NCI-H446 treated with DMSO at 0.1 percent for 48 hours (cell line): Measurements from ENCODE around the gene MYB.

Experiments
- DNase-seq: peaks from one replicate; lab custom pipeline; 2025; lab: John Stamatoyannopoulos, UW

Gene MYB

DNA sequence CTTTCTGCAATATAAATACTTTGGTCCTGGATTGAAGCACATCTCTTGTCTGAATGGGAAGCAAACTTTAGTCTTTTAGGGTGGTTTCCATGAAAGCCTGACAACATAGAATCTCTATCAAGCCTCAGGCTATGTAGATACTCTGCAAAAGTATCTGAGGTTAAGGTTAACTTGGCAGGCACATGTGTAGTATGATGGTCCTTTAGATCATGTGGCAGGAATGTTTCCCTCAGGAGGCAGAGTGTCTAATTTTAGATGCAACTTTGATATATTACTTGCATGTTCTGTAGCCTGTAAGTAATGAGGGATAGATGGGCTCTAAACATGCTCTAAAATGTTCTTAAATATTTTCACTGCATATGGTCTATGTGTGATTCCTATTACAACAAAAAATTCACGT lies 8.2 kb downstream of the MYB start:
- DNase-seq = no peak

DNA sequence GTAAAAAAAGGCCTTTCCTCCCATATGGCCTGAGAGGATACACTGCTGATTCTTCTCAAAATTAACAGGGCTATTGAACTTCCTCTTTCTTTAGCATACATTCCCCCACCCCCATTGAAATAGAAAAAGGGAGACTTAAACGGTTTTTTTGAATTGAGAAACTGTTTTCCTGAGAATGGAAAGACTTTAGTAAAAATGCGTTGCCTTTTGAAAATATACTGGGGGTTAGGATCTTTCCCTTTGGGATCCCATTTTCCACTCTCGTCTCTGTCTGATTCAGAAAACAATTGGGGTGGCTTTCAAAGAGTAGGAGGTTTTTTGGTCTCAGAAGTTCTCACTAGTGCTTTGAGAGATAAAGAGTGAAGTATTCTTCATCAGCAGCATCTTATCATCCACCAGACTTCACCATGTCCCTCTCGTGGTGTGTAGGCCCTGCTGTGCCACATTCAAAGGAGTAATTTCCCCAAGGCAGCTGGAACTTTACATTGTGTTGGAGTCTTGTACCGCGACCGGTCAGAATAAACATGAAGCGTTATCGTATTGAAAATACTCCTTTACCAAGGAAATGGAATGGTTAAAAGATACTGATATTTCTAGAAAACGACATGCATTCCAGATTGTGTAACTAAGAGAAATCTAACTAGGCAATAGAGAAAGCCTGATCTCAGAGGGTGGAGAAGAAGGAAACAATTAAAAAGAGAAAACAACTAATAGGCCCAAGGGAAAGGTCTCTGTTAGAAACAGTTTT lies 10.6 kb downstream of the MYB start:
- no peak for DNase-seq

DNA sequence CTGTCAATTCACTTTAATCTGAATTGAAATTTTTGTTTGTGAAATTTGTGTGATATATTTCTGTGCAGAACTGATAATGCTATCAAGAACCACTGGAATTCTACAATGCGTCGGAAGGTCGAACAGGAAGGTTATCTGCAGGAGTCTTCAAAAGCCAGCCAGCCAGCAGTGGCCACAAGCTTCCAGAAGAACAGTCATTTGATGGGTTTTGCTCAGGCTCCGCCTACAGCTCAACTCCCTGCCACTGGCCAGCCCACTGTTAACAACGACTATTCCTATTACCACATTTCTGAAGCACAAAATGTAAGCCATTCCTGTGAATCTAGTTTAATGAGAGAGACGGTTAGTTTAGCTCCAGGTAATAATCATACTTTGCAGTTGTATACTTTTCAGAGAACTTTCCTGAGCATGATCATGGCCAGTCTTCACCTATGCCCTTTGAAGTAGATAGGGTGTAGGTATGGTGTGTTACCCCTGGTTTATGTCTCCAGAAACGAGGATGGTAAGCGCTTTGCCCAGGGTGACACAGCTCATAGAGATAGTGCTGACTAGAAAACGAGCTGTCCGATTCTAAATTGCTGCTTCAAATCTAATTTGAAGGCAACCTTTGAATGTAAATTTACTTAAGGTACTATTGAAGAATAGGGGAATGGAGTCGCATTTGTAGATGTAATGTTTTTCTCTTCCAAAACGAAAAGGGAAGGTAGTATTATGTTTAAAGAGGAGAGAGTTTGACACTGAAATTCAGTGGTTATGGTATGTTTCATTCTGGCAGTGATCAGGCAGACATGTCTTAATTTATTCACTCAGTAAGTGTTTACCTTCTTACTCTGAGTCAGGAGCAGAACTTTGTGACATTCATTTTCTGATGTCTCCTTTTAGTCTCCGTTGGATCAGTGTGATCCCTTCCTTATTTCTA lies 11.4 kb downstream of the MYB start:
- DNase-seq = no peak

DNA sequence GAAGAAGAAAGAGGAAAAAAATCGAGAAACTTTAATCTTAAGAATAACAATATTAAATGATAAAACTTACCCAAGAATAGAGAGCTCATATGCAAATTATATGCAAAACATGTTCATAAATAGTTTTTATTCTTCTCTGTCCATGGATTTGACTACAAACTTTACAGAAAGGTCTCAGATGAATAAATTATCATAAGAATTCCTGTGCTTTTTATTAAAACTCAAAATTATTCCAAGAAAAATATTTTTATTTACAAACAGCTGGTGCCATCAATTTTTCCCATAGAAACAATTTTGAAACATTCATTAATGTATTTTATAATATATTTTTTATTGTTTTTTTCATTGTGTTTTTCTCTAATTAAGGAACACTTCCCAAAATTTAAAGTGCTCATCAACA lies 12.1 kb downstream of the MYB start:
- no peak for DNase-seq

DNA sequence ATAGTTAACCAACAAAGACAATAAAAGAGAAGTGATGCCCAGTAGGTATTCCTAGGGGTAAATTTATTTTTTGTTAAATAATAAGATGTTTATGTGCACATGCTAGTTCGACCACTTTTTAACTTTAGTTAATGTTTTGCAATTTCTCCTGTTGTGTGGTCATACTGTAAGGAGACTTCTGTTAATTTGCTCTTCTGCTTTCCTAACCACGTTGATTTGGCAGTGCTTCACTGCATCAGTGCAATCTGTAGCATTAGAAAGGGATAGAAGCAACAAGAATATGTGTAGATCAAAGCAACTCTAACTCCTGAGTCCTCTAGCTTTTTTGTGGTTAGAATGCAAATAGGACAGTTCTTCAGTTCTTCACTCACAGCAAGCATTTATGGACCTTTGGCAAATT lies 13.9 kb downstream of the MYB start:
- DNase-seq = no peak

DNA sequence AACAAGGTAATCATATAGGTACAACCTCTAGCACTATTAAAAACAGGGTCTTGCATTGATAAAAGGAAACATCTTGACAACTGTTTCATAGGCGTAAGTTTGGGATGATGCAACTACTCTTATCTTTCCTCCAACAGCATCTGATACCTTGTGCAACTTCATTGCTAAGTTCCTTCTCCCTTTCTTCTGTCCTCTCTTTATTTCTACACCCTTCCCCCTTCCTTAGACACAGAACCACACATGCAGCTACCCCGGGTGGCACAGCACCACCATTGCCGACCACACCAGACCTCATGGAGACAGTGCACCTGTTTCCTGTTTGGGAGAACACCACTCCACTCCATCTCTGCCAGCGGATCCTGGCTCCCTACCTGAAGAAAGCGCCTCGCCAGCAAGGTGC lies 14.4 kb downstream of the MYB start:
- DNase-seq = no peak

DNA sequence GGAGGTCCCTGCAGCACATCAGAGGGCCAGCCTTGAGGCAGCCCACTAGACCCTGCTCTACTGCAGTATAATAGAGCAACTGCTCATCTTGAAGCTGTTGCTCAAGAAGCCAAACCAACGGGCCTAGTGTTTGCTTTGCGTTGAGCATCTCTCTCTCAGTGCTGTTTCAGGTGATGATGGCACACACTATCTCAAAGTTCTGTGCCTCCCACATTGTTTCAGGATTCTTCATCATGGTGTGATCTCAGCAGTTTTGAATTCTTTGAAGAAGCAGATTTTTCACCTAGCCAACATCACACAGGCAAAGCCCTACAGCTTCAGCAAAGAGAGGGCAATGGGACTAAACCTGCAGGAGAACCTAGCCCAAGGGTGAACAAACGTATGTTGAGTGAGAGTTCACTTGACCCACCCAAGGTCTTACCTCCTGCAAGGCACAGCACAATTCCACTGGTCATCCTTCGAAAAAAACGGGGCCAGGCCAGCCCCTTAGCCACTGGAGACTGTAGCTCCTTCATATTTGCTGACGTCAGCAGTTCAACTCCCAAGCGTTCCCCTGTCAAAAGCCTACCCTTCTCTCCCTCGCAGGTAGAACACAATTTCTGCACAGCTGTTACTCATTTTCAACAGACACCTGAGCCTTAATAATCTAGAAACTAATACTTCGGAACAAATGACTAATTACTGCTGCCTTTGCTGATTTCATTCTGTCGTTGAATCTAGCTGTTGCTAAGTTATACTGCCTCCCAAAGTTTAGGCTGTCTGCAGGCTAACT lies 15.8 kb downstream of the MYB start:
- no peak for DNase-seq

DNA sequence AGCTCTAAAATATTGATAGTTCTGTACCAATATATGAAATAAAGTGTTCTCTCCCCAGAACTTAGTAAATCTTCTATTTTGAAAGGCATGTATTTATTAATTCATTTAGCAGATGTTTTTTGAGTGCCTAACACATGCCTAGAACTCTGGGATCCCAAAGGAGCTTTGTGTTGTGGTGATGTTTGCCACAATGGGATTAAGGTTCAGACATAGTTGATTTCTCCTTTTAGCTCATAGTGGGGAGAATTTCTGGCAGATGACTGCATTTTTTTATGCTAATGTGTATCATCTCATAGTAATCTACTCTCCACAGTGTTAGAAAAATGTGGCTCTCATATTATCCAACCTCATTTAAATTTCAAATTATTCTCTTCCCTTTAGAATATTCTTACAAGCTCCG lies 21.7 kb downstream of the MYB start:
- DNase-seq = no peak

DNA sequence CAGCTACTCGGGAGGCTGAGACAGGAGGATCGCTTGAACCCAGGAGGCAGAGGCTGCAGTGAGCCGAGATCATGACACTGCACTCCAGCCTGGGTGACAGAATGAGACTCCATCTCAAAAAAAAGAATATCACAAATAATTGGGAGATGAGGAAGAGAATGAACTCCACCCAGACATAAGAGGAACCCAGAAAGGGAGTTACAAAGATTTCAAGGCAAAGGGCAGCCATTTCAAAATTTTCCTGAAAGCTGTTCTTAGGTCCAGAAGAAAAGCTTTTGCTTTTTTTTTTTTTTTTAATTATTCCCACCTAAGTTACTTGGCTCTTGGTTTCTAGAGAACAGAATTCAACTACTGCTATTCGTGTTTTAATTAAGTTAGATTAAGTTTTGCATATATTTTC lies 23.8 kb downstream of the MYB start:
- no peak for DNase-seq

DNA sequence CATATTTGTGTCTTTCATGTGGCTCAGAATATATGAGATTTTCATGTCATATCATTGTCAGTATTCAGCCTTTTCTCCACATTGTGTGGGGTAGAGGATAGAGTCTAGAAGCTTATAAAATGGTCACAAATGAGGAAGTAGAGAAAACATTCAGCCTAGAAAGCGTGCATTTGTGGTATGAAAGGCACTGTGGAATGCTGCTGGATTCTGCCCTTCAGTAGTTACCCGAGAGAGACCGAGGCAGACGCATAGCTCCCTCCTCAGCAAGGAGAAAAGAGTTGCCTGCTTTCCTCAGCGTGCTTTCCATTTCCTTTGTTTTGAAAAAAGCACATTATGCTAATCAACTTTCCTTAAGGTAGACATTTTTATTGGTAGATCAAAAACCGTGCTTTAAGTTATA lies 28.7 kb downstream of the MYB start:
- no peak for DNase-seq

DNA sequence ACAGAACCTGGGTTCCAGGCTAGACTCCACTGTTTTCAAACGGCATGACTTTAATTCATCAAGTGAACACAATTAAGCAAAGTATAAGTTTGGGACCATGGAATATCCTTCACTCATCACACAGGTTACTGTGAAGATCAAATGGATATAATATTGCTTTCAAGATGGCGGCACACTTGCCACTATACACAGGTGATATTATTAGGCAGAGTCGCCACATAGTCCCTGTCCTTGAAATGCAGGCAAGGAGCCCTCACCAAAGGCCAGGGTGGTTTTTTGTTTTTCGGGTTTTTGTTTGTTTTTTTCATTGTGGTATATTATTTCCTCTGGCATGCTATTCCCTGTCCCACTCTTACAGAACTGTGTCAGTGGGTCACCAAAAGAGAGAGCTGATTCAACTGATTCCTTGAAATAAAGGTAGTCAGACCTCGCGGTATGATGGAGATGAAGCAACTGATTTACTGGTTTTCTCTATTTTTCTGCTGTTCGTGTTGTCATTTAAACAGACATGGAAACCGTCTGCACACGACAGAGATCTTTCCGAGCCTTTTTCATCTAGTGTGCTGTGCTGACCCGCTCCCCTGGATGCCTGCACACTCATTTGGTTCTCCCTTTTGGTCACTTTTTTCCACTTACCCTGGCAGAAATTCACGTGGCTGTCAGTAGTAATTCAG lies 29.7 kb downstream of the MYB start:
- DNase-seq = no peak

DNA sequence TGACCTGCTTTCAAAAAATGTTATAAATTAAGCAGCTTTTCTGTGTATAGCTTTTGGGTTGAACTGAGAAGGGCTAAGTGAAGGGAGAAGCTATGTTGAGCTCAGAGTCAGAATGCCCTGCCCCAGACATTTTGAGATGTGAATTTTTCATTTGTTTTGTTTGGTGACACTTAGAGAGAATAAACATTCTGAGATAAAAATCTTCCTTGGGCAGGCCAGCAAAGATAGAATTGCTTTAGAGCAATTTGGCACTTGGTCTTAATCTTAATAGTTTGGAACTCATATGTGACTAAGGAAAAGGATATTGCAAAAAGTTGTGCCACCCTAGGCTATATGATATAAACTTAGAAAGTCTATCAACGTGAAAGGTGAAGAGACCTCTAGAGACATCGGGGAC lies 30.2 kb downstream of the MYB start:
- no peak for DNase-seq

DNA sequence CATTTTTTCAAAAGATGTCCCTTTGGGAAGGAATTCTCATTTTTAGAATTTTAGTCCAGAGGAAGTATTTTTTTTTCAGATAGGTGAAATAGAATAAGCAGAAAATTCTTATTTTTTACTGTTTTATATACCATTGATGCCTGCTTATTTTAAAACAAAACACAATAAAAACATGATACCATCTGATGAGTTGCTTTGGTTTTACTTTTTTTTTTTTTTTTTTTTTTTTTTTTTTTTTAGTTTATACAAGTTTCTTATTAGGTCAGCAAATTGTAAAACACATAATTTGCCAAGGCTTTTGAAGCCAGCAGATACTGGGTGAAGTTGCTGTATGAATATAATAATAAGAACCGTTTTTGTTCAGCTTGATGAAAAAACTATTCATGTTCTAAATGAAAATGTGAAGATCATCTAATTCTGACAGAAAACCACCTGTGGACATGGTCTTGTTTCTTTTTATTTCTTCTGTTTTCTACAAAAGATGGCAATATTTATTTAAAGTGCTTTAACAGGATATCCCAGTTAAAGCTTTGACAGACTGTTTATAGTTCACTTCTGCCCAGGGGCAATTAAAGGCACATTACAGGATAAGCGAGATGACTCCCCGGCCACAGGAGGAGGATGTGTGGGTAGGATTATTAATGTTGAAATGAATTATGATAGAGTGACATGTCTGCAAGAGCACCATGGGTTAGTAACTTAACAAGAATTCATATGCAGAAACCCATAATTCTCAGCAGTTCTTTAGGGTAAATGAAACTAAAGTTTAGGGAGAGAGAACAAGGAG lies 31.1 kb downstream of the MYB start:
- no peak for DNase-seq

DNA sequence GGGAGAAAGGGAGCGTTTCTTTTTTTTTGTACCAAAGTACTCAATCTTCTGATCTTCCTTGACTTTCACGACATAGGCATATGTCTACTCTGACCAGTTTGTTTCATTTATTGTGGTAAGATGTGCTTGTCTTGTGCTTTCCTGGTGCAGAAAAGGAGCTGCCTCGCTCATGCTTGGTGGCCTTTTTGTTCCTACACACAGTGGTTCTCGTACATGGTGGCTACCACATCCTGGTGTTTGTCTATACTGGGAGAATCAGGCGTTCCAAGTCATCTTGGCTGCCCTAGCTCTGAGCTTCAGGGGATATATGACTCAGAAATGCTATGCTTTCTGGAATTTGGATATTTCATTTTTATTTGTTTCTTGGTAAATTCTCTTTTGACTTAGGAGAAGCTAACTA lies 31.8 kb downstream of the MYB start:
- no peak for DNase-seq

DNA sequence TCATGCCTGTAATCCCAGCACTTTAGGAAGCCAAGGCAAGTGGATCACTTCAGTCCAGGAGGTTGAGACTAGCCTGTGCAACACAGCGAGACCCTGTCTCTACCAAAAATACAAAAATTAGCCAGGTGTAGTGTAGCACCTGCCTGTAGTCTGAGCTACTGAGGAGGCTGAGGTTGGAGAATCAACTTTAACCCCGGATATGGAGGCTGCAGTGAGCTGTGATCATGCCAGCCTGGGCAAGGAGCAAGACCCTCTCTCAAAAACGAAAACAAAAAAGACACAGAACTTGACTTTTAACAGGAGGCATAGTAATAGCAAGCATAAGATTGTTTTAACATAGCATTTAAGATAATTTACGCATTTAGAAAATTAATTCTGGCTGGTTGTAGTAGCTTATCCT lies 32.5 kb downstream of the MYB start:
- no peak for DNase-seq

DNA sequence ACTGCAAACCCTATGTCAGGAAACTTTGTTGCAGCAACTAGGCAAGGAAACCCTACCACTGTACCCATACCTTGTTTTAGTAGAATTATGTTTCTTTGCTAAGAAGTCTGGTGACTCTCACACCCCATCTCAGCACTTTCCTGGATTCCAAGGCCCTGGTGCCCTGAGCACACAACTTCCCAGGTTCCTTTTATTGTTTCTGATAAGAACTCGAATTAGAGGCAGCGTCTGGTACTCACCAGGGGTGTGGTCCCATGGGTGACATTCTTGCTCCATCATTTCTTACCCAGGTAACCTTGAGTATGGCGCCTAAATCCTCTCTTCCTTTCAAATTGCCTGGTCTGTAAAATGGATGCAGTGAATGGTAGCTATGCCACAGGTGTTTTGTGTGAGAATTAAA lies 34.1 kb downstream of the MYB start:
- DNase-seq = no peak

DNA sequence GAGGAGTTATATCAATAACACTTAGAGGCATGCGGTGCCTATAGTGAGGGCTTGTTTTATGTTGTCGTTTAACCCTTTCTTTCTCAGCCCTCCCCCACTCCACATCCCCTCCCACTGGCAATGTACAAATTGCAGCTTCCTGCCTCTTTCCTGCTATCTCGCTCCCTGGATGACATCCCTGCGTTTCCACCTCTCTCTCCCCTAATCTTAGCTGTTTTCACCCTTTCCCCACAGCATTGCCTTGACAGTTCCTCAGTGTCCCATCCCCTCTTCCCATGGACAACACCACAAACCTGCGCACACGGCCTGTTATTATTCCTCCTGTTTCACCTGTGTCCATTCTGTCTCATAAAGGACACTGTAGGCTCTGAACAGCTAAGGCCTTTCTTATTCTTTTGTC lies 34.5 kb downstream of the MYB start:
- no peak for DNase-seq

DNA sequence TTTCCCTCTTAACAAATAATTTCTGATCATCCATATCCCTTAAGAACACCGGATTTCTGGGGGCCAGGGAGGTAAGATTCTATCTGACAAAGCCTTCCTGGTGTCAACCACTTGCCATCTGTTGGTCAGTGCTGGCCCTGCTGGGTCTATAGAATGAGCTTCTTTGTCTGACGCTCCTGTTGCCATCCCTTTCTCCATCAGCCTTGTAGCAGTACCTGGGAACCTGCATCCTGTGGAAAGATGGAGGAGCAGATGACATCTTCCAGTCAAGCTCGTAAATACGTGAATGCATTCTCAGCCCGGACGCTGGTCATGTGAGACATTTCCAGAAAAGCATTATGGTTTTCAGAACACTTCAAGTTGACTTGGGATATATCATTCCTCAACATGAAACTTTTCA lies 36.6 kb downstream of the MYB start:
- DNase-seq = no peak

DNA sequence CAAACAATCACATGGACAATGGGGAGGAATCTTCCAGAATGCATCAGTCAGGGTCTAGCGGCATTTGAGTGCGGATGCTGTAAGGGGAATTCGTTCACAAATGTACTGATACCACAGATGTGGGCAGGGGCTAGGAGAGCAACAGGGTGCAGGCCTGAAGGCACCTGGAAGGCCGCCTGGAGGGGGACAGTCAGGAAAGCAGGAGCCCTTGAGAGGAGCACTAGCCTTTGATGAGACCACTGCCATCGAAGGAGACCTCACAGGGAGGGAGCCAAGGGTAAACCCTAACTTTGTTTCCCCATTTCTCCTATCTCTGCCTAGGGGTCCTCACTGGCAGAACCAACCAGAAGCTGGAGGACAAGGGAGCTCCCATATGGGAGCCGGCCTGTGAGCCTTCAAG lies 38.2 kb downstream of the MYB start:
- no peak for DNase-seq

DNA sequence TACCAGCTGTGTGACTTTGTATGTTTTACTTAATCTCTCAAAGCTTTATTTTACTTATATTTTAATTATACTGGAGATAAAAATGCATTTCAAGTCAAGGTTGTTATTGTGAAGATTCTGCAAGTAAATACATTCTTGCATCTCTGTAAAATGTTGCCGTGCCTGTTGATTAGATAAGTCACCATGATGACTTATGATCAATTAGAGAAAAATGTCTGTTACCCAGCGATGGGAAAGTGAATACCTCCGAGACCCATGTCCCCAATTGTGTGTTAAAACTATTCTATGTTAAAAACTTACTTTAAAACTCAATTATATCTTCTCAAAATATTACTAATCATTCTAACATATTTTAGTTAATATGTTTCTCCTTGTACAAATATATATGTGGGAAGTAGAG lies 39.9 kb downstream of the MYB start:
- DNase-seq = no peak

DNA sequence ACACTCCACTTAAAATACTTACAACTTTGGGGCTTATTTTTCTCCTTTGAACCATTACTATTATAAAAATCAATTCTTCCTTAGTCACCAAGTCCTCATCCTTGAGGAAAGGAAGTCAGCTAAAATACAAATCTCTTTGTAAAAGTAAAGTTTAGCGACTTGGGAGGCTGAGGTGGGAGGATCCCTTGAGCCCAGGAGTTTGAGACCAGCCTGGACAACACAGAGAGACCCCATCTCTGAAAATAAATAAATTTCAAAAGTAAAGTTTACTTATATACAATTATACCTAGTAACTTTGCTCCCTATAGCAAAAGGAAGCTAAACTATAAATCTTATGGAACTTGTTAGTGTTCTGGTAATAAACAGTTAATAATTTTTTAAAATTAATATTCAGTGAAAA lies 40.4 kb downstream of the MYB start:
- DNase-seq = no peak
